Right ventricle myocardium superior (tissue), 1 donor: Measurements from ENCODE around the gene PLEKHA8. TPM values are rescaled to one million over a fixed set of nuclear protein-coding genes. Genes with fewer than 3 reads are reported as not detected.

Experiments
- ATAC-seq: fragments of 200-7000 bp; cut with Tn5 transposase; one replicate; pipeline ENCODE4 v1.9.1; 2020; ENCODE audit warnings: mild to moderate bottlenecking; ENCODE audit not compliant: poor library complexity
- DNase-seq: peaks from one replicate; pipeline ENCODE4 v3.0.0-alpha.2; 2020
- intact Hi-C: fragments of 100-400 bp; cut with DNase I; formaldehyde crosslinking; loops from one replicate; pipeline ENCODE4 v1.11.2; 2022
- total RNA-seq: library from RNA; stranded (reverse); fragmentation: NEBNext Ultra II Directional; extraction: Animal tissue kit (Norgen Biotek cat#: 25700); gene quantifications from one replicate; pipeline ENCODE4 v1.2.1, GENCODE V29; 2021
- donor health status: DM: no; HTN: yes; CAD: no; lungs with severe emphysema.

PLEKHA8 gene
- total RNA-seq, 1 donor from 2014 or later: 3.9 TPM

GRCh38 chr7:30171766-30172447 lies 143.7 kb downstream of the PLEKHA8 start:
- ATAC-seq: no peak
- DNase-seq: no peak
- intact Hi-C loops: loop anchor here (10.0 kb wide), 1 partner anchor 83 kb away; no protein-coding TSS in a partner anchor

GRCh38 chr7:30172451-30172850 lies 144.2 kb downstream of the PLEKHA8 start:
- intact Hi-C loops: loop anchor here (10.0 kb wide), 1 partner anchor 82 kb away; no protein-coding TSS in a partner anchor
- no peak for DNase-seq
- no peak for ATAC-seq

- peak; percentile 87 for DNase-seq
- ATAC-seq: peak; percentile 87
- intact Hi-C loops: loop anchor here (10.0 kb wide), 1 partner anchor 82 kb away; no protein-coding TSS in a partner anchor
These were observed 145.1 kb downstream of the PLEKHA8 start for GRCh38 chr7:30173058-30173897.

GRCh38 chr7:30175180-30175579 lies 147.0 kb downstream of the PLEKHA8 start:
- intact Hi-C loops: loop anchor here (10.0 kb wide), 1 partner anchor 80 kb away; no protein-coding TSS in a partner anchor
- peak; percentile 20 for ATAC-seq
- DNase-seq: no peak

GRCh38 chr7:30175636-30176147 lies 147.5 kb downstream of the PLEKHA8 start:
- DNase-seq: no peak
- no peak for ATAC-seq
- intact Hi-C loops: loop anchor here (10.0 kb wide), 1 partner anchor 79 kb away; no protein-coding TSS in a partner anchor

- no peak for ATAC-seq
- no peak for DNase-seq
- intact Hi-C loops: loop anchor here (10.0 kb wide), 1 partner anchor 78 kb away; no protein-coding TSS in a partner anchor
These were observed 148.4 kb downstream of the PLEKHA8 start for GRCh38 chr7:30176463-30177109.

- intact Hi-C loops: loop anchor here (10.0 kb wide), 1 partner anchor 78 kb away; no protein-coding TSS in a partner anchor
- DNase-seq (no peak), ATAC-seq (no peak)
These were observed 149.0 kb downstream of the PLEKHA8 start for GRCh38 chr7:30177186-30177585.

- intact Hi-C loops: loop anchor here (10.0 kb wide), 1 partner anchor 77 kb away; no protein-coding TSS in a partner anchor
- ATAC-seq (no peak), DNase-seq (no peak)
These were observed 149.8 kb downstream of the PLEKHA8 start for GRCh38 chr7:30177965-30178364.

- intact Hi-C loops: loop anchor here (10.0 kb wide), 1 partner anchor 76 kb away; no protein-coding TSS in a partner anchor
- no peak for DNase-seq
- ATAC-seq: no peak
These were observed 150.7 kb downstream of the PLEKHA8 start for GRCh38 chr7:30178748-30179436.

Other genes starting within 250 kb of the PLEKHA8 start
- gene WIPF3, start 221.9 kb upstream of the PLEKHA8 start, total RNA-seq: 5.5 TPM
- gene SCRN1, start 38.6 kb upstream of the PLEKHA8 start, total RNA-seq: 10.3 TPM
- gene FKBP14, start 1.7 kb upstream of the PLEKHA8 start, total RNA-seq: 8.6 TPM
- 17.7 TPM for gene MTURN, start 106.6 kb downstream of the PLEKHA8 start, total RNA-seq